ENCODE data around the gene HBG1.

HBG1 gene

DNA sequence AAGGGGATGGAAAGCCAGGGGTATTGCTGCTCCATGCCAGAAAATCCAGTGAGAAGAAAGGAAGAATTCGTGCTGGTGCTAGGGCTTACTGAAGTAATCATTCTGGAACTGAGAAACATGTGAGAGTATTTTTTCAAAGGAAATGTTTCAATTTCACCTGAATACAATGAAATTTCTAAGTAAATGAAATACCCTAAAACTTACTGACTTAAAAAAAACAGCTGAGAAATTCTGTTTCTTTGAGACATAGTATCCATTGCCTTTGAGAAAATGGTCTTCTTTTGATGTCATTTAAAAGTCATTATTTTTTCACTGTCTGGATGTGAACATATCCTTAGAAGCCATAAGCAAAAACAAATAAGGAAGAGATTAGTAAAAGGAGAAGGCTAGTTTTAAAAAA lies 49.1 kb downstream of the HBG1 start, which contains the start of gene OR51V1:
OR51V1 (minus strand) TSS at position 101 of the 400 bp plus-strand sequence; CDS start at position 101, 0 bp downstream.
- DNase-seq (ENCODE audit: extremely low spot score), result no peak
- no peak for TF ChIP-seq L3MBTL2 (conservative IDR thresholded peaks at IDR 0.05)
- TF ChIP-seq SP1 (IDR thresholded peaks at IDR 0.05), result no peak
- no peak for TF ChIP-seq FOXM1 (IDR thresholded peaks at IDR 0.05; ENCODE audit: borderline replicate concordance)
- TF ChIP-seq ZNF384 (IDR thresholded peaks at IDR 0.05), result no peak
- no peak for TF ChIP-seq FOXK2 (IDR thresholded peaks at IDR 0.05)
- TF ChIP-seq BHLHE40 (IDR thresholded peaks at IDR 0.05; ENCODE audit: borderline replicate concordance), result no peak
- TF ChIP-seq FOXA1 (IDR thresholded peaks at IDR 0.05), result no peak
- no peak for TF ChIP-seq ARNT (IDR thresholded peaks at IDR 0.05)
- no peak for TF ChIP-seq PKNOX1 (IDR thresholded peaks at IDR 0.05)
- ChIA-PET POLR2A (no interaction called here), CTCF (no interaction called here)

DNA sequence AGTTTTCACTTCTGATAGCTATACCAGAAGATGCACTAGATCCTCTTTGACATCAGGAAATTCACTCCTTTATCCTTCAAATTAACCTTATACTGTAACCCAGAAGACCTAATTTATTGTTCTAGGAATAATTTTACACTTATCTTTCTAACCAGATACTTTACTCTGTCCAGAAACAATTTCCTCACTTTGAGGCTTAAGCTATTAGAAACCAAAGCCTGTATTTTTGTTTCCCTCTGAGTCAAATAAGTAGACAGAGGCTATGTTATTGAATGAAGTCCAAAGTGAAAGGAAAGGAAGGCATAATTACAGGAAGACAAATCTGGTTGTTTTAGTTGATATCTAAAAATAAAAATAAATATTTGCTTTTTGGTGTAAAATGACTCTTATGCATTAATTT lies 51.4 kb downstream of the HBG1 start:
- no peak for TF ChIP-seq TARDBP (IDR thresholded peaks at IDR 0.05)
- TF ChIP-seq BHLHE40 (IDR thresholded peaks at IDR 0.05; ENCODE audit: borderline replicate concordance), result no peak
- TF ChIP-seq FOXK2 (IDR thresholded peaks at IDR 0.05), result no peak
- ChIA-PET CTCF (no interaction called here), POLR2A (no interaction called here)
- no peak for DNase-seq (ENCODE audit: extremely low spot score)
